Psoas muscle (tissue), 8 donors: Measurements from ENCODE around the gene PTPRA. TPM values are rescaled to one million over a fixed set of nuclear protein-coding genes. Genes with fewer than 3 reads are reported as not detected.

ENCODE experiments used
- ATAC-seq, 4 donors: fragments of 200-7000 bp; cut with Tn5 transposase; one replicate each; pipeline ENCODE4 v1.9.1; 2020; ENCODE audit warnings: moderate library complexity in 3 of 4, mild to moderate bottlenecking in 2 of 4
- DNase-seq, 2 donors: peaks; one replicate each; pipeline ENCODE4 v3.0.0-alpha.2; 2020
- H3K27ac ChIP-seq: fragments of 200-600 bp; one replicate; pipeline ENCODE4 v1.8.0; 2022
- H3K27me3 ChIP-seq, 3 donors: fragments of 200-600 bp in 1 of 3; one replicate each; pipeline versions ENCODE4 v1.6.1 to v1.8.0; 2013 to 2022; ENCODE audit warnings: low read length in 2 of 3, mild to moderate bottlenecking in 2 of 3, moderate library complexity in 1 of 3; ENCODE audit not compliant: insufficient read depth in 3 of 3
- H3K36me3 ChIP-seq, 2 donors: fragments of 200-600 bp in 1 of 2; one replicate each; pipeline versions ENCODE4 v1.6.1 to v1.8.0; 2013 to 2022; ENCODE audit warnings: low read depth in 1 of 2, mild to moderate bottlenecking in 1 of 2, moderate library complexity in 1 of 2; ENCODE audit not compliant: insufficient read depth in 1 of 2
- H3K4me1 ChIP-seq: fragments of 200-600 bp; one replicate; pipeline ENCODE4 v1.8.0; 2022
- H3K4me3 ChIP-seq: fragments of 200-600 bp; one replicate; pipeline ENCODE4 v1.8.0; 2022; ENCODE audit warnings: mild to moderate bottlenecking
- H3K9me3 ChIP-seq: fragments of 200-600 bp; one replicate; pipeline ENCODE4 v1.8.0; 2022
- CTCF ChIP-seq: fragments of 200-600 bp; IDR thresholded peaks from one replicate; pipeline ENCODE4 v1.8.0; 2022; ENCODE audit warnings: antibody characterized with exemption
- WGBS, 3 donors: extraction: QIAGEN DNeasy Blood & Tissue Kit; methylation state at CpG; one replicate each; pipeline versions ENCODE4 v1.1.6 to v1.1.7; 2013; 5-methylcytosine and 5-hydroxymethylcytosine counted together
- intact Hi-C, 2 donors: fragments of 100-400 bp; cut with DNase I; formaldehyde crosslinking; loops; one replicate each; pipeline versions ENCODE4 v1.11.0 to v1.14.2; 2022
- polyA plus RNA-seq, 3 donors: library from polyadenylated mRNA; stranded (reverse); fragments of 200-250 nt; gene quantifications; one replicate each; pipeline ENCODE4 v1.2.3, GENCODE V29; 2013
- total RNA-seq, 4 donors: library from RNA; stranded (reverse); fragmentation: NEBNext Ultra II Directional in 2 of 4; extraction: Animal tissue kit (Norgen Biotek cat#: 25700) in 2 of 4; gene quantifications; one replicate each; pipeline versions ENCODE4 v1.2.1 to v1.2.4, GENCODE V29; 2021 to 2023
- donor health status: healthy with polysubstance abuse.
- donor health status: DM: no; HTN: no; CAD: no; lungs with moderate emphysema.
- donor health status: Bipolar disorder and iron deficiency.
- donor health status: healthy.
- donor health status: DM: yes; HTN: yes; CAD: no.
- donor health status: DM: no; HTN: no; CAD: no.
- donor health status: DM: no; HTN: no; CAD: no.
- donor health status: DM: yes; HTN: yes; CAD: no.

PTPRA gene
- total and polyA plus RNA-seq, 7 donors, result 7.6 to 19.9 (median 15.0) TPM

- intact Hi-C loops, result no loop called here
- DNase-seq (no peak), ATAC-seq (no peak)
- no peak for TF ChIP-seq CTCF
- H3K4me1 ChIP-seq, result no peaks in the 10 kb centered on the region
- WGBS, 3 donors, result 93 to 97% (median 96%) methylated on average over 4 of the region's 4 CpGs
- H3K9me3 ChIP-seq, result no peaks in the 10 kb centered on the region
- H3K4me3 ChIP-seq, result no peak overlapping the region
- H3K36me3 ChIP-seq, result peaks cover 3 to 15% of the 10 kb centered on the region in 2 donors
- H3K27ac ChIP-seq, result no peak overlapping the region
- no peaks in the 10 kb centered on the region for H3K27me3 ChIP-seq
Observed at GRCh38 chr20:2847802-2848201, 25.5 kb upstream of the PTPRA start.

- Histone ChIP-seq H3K9me3 (no peaks in the 10 kb centered on the region), H3K27me3 (no peaks in the 10 kb centered on the region), H3K27ac (no peak overlapping the region), H3K4me1 (no peaks in the 10 kb centered on the region), H3K36me3 (peaks cover 3 to 8% of the 10 kb centered on the region in 2 donors), H3K4me3 (no peak overlapping the region)
- 84 to 92% (median 91%) methylated on average over 4 of the region's 4 CpGs for WGBS, 3 donors
- ATAC-seq, result no peak
- no peak for TF ChIP-seq CTCF
- no peak for DNase-seq
- intact Hi-C loops, result no loop called here
Observed at GRCh38 chr20:2849529-2849928, 23.8 kb upstream of the PTPRA start.

GRCh38 chr20:2851086-2851485 is 22.2 kb upstream of the PTPRA start:
- Histone ChIP-seq H3K36me3 (peaks cover 3 to 8% of the 10 kb centered on the region in 2 donors), H3K27me3 (no peaks in the 10 kb centered on the region), H3K27ac (no peak overlapping the region), H3K4me1 (no peaks in the 10 kb centered on the region), H3K9me3 (no peaks in the 10 kb centered on the region), H3K4me3 (no peak overlapping the region)
- no peak for DNase-seq
- WGBS, 3 donors, result 87 to 94% (median 93%) methylated on average over 10 of the region's 10 CpGs
- intact Hi-C loops, result loop anchor here in 1 of 2 donors (10.0 kb wide), 2 partner anchors 96 to 156 kb away; partner anchors contain the start of gene EBF4
- no peak for ATAC-seq
- no peak for TF ChIP-seq CTCF

GRCh38 chr20:2858591-2858990 is 14.7 kb upstream of the PTPRA start:
- H3K27ac ChIP-seq, result no peak overlapping the region
- no peaks in the 10 kb centered on the region for H3K9me3 ChIP-seq
- intact Hi-C loops, result loop anchor here in 1 of 2 donors (10.0 kb wide), 2 partner anchors 104 to 164 kb away; partner anchors contain the start of gene EBF4
- H3K27me3 ChIP-seq, result no peaks in the 10 kb centered on the region
- no peak for TF ChIP-seq CTCF
- peaks cover 0 to 34% of the 10 kb centered on the region in 2 donors for H3K36me3 ChIP-seq
- no peak overlapping the region for H3K4me3 ChIP-seq
- no peak for ATAC-seq
- WGBS, 3 donors, result 66 to 93% (median 81%) methylated on average over 2 of the region's 2 CpGs
- no peak for DNase-seq
- H3K4me1 ChIP-seq, result peaks cover 5% of the 10 kb centered on the region
